ENCODE data around the gene POLD4. TPM values are rescaled to one million over a fixed set of nuclear protein-coding genes. Genes with fewer than 3 reads are reported as not detected.

The POLD4 gene
- total and polyA plus RNA-seq, 2 of the 13 experiments (the other 11 are each of a cell fraction or from before 2014, with no cell fraction given), result 10.5 to 27.4 TPM

DNA sequence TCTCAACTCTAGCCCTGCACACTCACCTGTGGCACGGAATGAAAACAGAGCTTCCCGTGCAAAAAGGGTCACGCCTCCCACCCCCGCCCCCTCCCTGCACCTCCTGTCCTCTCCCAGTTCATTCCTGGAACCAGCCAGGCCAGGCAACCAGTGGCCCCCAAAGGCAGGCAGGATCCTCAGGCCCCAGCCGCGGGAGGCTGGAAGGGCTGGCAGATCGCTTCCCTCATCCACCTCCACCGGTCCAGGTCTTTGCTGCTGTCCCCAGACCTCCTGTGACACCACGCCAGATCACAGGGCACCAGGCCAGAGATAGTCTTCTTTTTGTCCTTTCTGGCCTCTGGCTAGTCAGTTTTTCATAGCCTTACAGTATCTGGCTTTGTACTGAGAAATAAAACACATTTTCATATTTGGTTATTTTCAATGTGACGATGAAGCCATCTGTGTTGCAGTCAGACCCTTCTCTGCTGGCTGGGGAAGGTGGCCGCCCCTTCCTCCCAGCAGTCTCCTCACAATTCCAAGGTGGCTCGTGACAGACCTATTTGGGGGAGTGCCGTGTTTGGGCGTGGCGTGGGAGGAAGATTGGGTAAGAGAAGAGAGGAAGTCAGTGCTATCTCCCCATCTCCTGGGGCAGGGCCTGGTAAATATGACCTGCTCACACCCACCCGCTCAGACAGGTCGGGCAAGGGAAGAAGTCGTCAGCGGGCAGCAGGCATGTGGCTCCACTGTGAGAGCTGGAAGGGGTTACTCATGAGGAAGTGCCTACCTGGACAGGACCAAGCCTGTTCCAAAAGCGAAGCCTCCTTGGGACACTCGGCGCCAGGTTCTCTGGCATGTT, 40.9 kb downstream of the POLD4 start:
- BruUV-seq (replicated peaks), result no TSS peak
- intact Hi-C loops (cut with micrococcal nuclease; ENCODE audit: unreplicated experiment), result loop anchor here (10.0 kb wide), 1 partner anchor 198 kb away; the partner anchor contains the start of gene KDM2A
- Histone ChIP-seq H3K9ac (ENCODE audit: insufficient read depth, low read depth, low read length) (no peak overlapping the region), H3K4me3 (replicated peaks in 1 of 3; ENCODE audit: insufficient read depth in 1 of 3, low read depth in 2 of 3, low read length in 3 of 3) (no peak overlapping the region), H3K4me1 (ENCODE audit: insufficient read depth, low read length) (peaks cover 5% of the 10 kb centered on the region; the same call in 1 of the 2 replicates), H2AFZ (ENCODE audit: low read length) (no peak overlapping the region), H3K79me2 (ENCODE audit: insufficient read depth, low read length) (no peaks in the 10 kb centered on the region), H3K36me3 (replicated peaks in 1 of 2; ENCODE audit: control insufficient read depth in 1 of 2, insufficient read depth in 2 of 2, low read length in 2 of 2) (no peaks in the 10 kb centered on the region; a peak in 1 of 5 replicates), H3K9me3 (ENCODE audit: low read length) (no peaks in the 10 kb centered on the region), H4K20me1 (ENCODE audit: insufficient read depth, low read length) (no peaks in the 10 kb centered on the region), H3K27ac (ENCODE audit: extremely low read length, insufficient read depth, low read length) (no peak overlapping the region), H3K27me3 (ENCODE audit: control insufficient read depth in 1 of 2, insufficient read depth in 2 of 2, low read length in 2 of 2) (no peaks in the 10 kb centered on the region), H3K4me2 (ENCODE audit: low read depth, low read length) (no peak overlapping the region)
- ChIA-PET CTCF (ENCODE audit: low intra/inter-chr PET ratio, low total read pairs) (no interaction called here), POLR2A (interaction anchor here (2.0 kb wide), 1 partner anchor 9 kb away, joined by 9 read pairs; the partner anchor contains the start of gene SSH3)
- no peak for DNase-seq (ENCODE audit: low spot score)
- FAIRE-seq, result no peak
- no peak for ATAC-seq
- in situ Hi-C loops (cut with HindIII; ENCODE audit: extremely low pct_ligation_motif_present, low pct_unique_long_range_greater_than_20kb), result no loop called here
- 76% methylated on average over 22 of the region's 22 CpGs for WGBS (ENCODE audit: low lambda C conversion rate)
- TF ChIP-seq ZNF207 (IDR thresholded peaks at IDR 0.05; ENCODE audit: borderline replicate concordance), result no peak
- TF ChIP-seq, protein P1, sequence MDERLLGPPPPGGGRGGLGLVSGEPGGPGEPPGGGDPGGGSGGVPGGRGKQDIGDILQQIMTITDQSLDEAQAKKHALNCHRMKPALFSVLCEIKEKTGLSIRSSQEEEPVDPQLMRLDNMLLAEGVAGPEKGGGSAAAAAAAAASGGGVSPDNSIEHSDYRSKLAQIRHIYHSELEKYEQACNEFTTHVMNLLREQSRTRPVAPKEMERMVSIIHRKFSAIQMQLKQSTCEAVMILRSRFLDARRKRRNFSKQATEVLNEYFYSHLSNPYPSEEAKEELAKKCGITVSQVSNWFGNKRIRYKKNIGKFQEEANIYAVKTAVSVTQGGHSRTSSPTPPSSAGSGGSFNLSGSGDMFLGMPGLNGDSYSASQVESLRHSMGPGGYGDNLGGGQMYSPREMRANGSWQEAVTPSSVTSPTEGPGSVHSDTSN (CRISPR knock-in tag; IDR thresholded peaks at IDR 0.05), result no peak
- TF ChIP-seq, protein P2, sequence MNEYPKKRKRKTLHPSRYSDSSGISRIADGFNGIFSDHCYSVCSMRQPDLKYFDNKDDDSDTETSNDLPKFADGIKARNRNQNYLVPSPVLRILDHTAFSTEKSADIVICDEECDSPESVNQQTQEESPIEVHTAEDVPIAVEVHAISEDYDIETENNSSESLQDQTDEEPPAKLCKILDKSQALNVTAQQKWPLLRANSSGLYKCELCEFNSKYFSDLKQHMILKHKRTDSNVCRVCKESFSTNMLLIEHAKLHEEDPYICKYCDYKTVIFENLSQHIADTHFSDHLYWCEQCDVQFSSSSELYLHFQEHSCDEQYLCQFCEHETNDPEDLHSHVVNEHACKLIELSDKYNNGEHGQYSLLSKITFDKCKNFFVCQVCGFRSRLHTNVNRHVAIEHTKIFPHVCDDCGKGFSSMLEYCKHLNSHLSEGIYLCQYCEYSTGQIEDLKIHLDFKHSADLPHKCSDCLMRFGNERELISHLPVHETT (CRISPR knock-in tag; conservative IDR thresholded peaks at IDR 0.05), result no peak
- no peak for TF ChIP-seq RFXAP (CRISPR knock-in tag; IDR thresholded peaks at IDR 0.05; ENCODE audit: borderline replicate concordance)
- TF ChIP-seq MYNN (CRISPR knock-in tag; IDR thresholded peaks at IDR 0.05; ENCODE audit: low read depth), result no peak
- TF ChIP-seq ZNF3 (CRISPR knock-in tag; IDR thresholded peaks at IDR 0.05), result no peak
- TF ChIP-seq ZNF446 (CRISPR knock-in tag; IDR thresholded peaks at IDR 0.05), result no peak
- no peak for TF ChIP-seq TOE1 (CRISPR knock-in tag; IDR thresholded peaks at IDR 0.05)
- no peak for TF ChIP-seq ATRX (CRISPR knock-in tag; IDR thresholded peaks at IDR 0.05; ENCODE audit: borderline replicate concordance)
- TF ChIP-seq, protein P3, sequence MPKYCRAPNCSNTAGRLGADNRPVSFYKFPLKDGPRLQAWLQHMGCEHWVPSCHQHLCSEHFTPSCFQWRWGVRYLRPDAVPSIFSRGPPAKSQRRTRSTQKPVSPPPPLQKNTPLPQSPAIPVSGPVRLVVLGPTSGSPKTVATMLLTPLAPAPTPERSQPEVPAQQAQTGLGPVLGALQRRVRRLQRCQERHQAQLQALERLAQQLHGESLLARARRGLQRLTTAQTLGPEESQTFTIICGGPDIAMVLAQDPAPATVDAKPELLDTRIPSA (CRISPR knock-in tag; IDR thresholded peaks at IDR 0.05; ENCODE audit: borderline replicate concordance), result no peak
- TF ChIP-seq CEBPG (CRISPR knock-in tag; IDR thresholded peaks at IDR 0.05), result no peak
- TF ChIP-seq ZNF33A (CRISPR knock-in tag; IDR thresholded peaks at IDR 0.05; ENCODE audit: borderline replicate concordance), result no peak
- TF ChIP-seq, protein P4, sequence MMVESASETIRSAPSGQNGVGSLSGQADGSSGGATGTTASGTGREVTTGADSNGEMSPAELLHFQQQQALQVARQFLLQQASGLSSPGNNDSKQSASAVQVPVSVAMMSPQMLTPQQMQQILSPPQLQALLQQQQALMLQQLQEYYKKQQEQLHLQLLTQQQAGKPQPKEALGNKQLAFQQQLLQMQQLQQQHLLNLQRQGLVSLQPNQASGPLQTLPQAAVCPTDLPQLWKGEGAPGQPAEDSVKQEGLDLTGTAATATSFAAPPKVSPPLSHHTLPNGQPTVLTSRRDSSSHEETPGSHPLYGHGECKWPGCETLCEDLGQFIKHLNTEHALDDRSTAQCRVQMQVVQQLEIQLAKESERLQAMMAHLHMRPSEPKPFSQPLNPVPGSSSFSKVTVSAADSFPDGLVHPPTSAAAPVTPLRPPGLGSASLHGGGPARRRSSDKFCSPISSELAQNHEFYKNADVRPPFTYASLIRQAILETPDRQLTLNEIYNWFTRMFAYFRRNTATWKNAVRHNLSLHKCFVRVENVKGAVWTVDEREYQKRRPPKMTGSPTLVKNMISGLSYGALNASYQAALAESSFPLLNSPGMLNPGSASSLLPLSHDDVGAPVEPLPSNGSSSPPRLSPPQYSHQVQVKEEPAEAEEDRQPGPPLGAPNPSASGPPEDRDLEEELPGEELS (CRISPR knock-in tag; IDR thresholded peaks at IDR 0.05), result no peak
- TF ChIP-seq, protein P5, sequence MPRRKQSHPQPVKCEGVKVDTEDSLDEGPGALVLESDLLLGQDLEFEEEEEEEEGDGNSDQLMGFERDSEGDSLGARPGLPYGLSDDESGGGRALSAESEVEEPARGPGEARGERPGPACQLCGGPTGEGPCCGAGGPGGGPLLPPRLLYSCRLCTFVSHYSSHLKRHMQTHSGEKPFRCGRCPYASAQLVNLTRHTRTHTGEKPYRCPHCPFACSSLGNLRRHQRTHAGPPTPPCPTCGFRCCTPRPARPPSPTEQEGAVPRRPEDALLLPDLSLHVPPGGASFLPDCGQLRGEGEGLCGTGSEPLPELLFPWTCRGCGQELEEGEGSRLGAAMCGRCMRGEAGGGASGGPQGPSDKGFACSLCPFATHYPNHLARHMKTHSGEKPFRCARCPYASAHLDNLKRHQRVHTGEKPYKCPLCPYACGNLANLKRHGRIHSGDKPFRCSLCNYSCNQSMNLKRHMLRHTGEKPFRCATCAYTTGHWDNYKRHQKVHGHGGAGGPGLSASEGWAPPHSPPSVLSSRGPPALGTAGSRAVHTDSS (CRISPR knock-in tag; conservative IDR thresholded peaks at IDR 0.05), result no peak
- TF ChIP-seq ZC3H4 (CRISPR knock-in tag; IDR thresholded peaks at IDR 0.05; ENCODE audit: borderline replicate concordance), result no peak
- no peak for TF ChIP-seq SATB2 (CRISPR knock-in tag; IDR thresholded peaks at IDR 0.05)
- no peak for TF ChIP-seq CREB1 (IDR thresholded peaks at IDR 0.05)
- TF ChIP-seq CREB1 (CRISPR knock-in tag; IDR thresholded peaks at IDR 0.05), result no peak
- no peak for TF ChIP-seq PHF20 (CRISPR knock-in tag; IDR thresholded peaks at IDR 0.05)
